Left lung (tissue), 10 donors: ENCODE measurements around the gene TENM4. TPM values are rescaled to one million over a fixed set of nuclear protein-coding genes. Genes with fewer than 3 reads are reported as not detected.

Experiments
- ATAC-seq: fragments of 200-7000 bp; cut with Tn5 transposase; one replicate; pipeline ENCODE4 v1.9.1; 2020; ENCODE audit warnings: moderate library complexity
- DNase-seq, 4 donors: peaks; one replicate each; pipeline ENCODE4 v3.0.0-alpha.2; 2013 to 2020
- H3K27ac ChIP-seq, 2 donors: fragments of 200-600 bp; sonication (generic) in 1 of 2; one replicate each; pipeline versions ENCODE4 v1.5.0 to v1.8.0; 2020 to 2021
- H3K27me3 ChIP-seq, 2 donors: fragments of 200-600 bp; sonication (generic) in 1 of 2; one replicate each; pipeline versions ENCODE4 v1.5.0 to v1.8.0; 2020 to 2021
- H3K36me3 ChIP-seq, 2 donors: fragments of 200-600 bp; sonication (generic) in 1 of 2; one replicate each; pipeline versions ENCODE4 v1.5.0 to v1.8.0; 2020 to 2021
- H3K4me1 ChIP-seq, 2 donors: fragments of 200-600 bp; one replicate each; pipeline ENCODE4 v1.8.0; 2021
- H3K4me3 ChIP-seq, 2 donors: fragments of 200-600 bp; sonication (generic) in 1 of 2; one replicate each; pipeline versions ENCODE4 v1.5.0 to v1.8.0; 2020 to 2021; ENCODE audit warnings: mild to moderate bottlenecking in 1 of 2
- H3K9me3 ChIP-seq, 2 donors: fragments of 200-600 bp; sonication (generic) in 1 of 2; one replicate each; pipeline versions ENCODE4 v1.5.0 to v1.8.0; 2020 to 2021
- intact Hi-C, 2 donors: fragments of 100-400 bp; cut with DNase I; formaldehyde crosslinking; loops; one replicate each; pipeline versions ENCODE4 v1.11.2 to v1.14.2; 2022
- polyA plus RNA-seq, 6 donors: library from polyadenylated mRNA; unstranded; fragments of 120-200 nt; gene quantifications; one replicate each; pipeline ENCODE4 v1.2.1, GENCODE V29; 2013; ENCODE audit not compliant: insufficient read length in 6 of 6
- total RNA-seq, 2 donors: library from RNA; stranded (reverse); fragmentation: NEBNext Ultra II Directional; extraction: Animal tissue kit (Norgen Biotek cat#: 25700); gene quantifications; one replicate each; pipeline ENCODE4 v1.2.1, GENCODE V29; 2021
- TF ChIP-seq, protein P1 (sequence below), 2 donors: fragments of 200-600 bp; sonication (generic) in 1 of 2; IDR thresholded peaks; one replicate each; pipeline versions ENCODE4 v1.5.0 to v1.8.0; 2021; ENCODE audit warnings: antibody characterized with exemption in 2 of 2
- donor health status: DM: no; HTN: yes; CAD: no.
- donor health status: DM: no; HTN: no; CAD: no.

Gene TENM4
- total and polyA plus RNA-seq, 8 donors, result 3.4 to 7.1 (median 5.2) TPM

DNA sequence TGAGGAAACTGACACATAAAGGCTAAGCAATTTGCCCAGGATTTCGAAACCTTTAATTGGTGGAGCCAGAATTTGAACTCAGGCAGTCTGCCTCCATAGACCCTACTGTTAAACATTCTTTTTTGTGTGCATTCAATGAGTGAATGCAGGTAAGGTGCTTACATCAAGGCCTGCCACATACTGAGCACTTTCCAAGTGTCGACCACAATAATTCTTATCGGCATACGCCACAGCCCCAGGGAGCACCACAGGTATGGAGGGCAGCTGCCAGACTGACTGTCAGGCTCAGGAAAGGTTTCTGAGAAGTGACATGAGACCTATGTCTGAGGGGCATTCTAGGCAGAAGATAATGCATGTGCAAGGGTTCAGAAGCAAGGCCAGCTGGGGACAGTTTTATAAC, 531.4 kb downstream of the TENM4 start:
- H3K27ac ChIP-seq, result no peak overlapping the region
- no peaks in the 10 kb centered on the region for H3K27me3 ChIP-seq
- TF ChIP-seq, protein P1, sequence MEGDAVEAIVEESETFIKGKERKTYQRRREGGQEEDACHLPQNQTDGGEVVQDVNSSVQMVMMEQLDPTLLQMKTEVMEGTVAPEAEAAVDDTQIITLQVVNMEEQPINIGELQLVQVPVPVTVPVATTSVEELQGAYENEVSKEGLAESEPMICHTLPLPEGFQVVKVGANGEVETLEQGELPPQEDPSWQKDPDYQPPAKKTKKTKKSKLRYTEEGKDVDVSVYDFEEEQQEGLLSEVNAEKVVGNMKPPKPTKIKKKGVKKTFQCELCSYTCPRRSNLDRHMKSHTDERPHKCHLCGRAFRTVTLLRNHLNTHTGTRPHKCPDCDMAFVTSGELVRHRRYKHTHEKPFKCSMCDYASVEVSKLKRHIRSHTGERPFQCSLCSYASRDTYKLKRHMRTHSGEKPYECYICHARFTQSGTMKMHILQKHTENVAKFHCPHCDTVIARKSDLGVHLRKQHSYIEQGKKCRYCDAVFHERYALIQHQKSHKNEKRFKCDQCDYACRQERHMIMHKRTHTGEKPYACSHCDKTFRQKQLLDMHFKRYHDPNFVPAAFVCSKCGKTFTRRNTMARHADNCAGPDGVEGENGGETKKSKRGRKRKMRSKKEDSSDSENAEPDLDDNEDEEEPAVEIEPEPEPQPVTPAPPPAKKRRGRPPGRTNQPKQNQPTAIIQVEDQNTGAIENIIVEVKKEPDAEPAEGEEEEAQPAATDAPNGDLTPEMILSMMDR (IDR thresholded peaks at IDR 0.05), result no peak
- no peaks in the 10 kb centered on the region for H3K9me3 ChIP-seq
- ATAC-seq, result no peak
- intact Hi-C loops, result no loop called here
- DNase-seq, result no peak
- H3K36me3 ChIP-seq, result no peaks in the 10 kb centered on the region
- no peaks in the 10 kb centered on the region for H3K4me1 ChIP-seq
- no peak overlapping the region for H3K4me3 ChIP-seq

GRCh38 chr11:78907636-78908035, 533.2 kb downstream of the TENM4 start:
- H3K36me3 ChIP-seq, result no peaks in the 10 kb centered on the region
- no peak overlapping the region for H3K27ac ChIP-seq
- H3K4me3 ChIP-seq, result no peak overlapping the region
- H3K9me3 ChIP-seq, result no peaks in the 10 kb centered on the region
- ATAC-seq, result peak; percentile 57
- peaks cover 0 to 10% of the 10 kb centered on the region in 2 donors for H3K27me3 ChIP-seq
- intact Hi-C loops, result no loop called here
- DNase-seq, result no peak
- TF ChIP-seq, protein P1 (IDR thresholded peaks at IDR 0.05), result no peak
- H3K4me1 ChIP-seq, result no peaks in the 10 kb centered on the region

DNA sequence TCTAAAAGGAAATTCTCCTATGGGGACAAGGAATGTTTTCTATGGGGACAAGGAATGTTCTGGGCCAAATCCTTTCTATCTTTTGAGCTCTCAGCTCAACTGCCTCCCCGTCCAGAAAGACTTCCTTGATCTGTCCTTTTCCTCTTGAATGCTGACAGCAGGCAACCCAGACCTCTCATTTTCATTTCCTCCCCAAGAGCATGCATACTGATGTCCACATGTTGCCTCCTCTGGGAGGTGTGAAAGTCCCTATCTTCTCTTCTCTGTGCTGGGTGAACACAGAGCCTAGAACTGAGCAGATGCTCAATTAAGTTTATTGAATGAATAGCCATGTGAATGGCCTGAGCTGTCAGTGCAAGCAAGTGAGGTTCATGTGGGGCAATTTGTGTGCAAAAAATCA, 534.3 kb downstream of the TENM4 start:
- no peak for ATAC-seq
- TF ChIP-seq, protein P1 (IDR thresholded peaks at IDR 0.05), result no peak

GRCh38 chr11:78905756-78906155, 535.1 kb downstream of the TENM4 start:
- no peaks in the 10 kb centered on the region for H3K9me3 ChIP-seq
- no peaks in the 10 kb centered on the region for H3K36me3 ChIP-seq
- no peak overlapping the region for H3K27ac ChIP-seq
- H3K27me3 ChIP-seq, result peaks cover 0 to 14% of the 10 kb centered on the region in 2 donors
- intact Hi-C loops, result no loop called here
- no peak for DNase-seq
- no peak for ATAC-seq
- TF ChIP-seq, protein P1 (IDR thresholded peaks at IDR 0.05), result no peak
- H3K4me1 ChIP-seq, result no peaks in the 10 kb centered on the region
- no peak overlapping the region for H3K4me3 ChIP-seq

More for the DNA sequence above, 534.3 kb downstream of the TENM4 start:
- DNase-seq, result no peak
- Histone ChIP-seq H3K4me1 (no peaks in the 10 kb centered on the region), H3K27ac (no peak overlapping the region), H3K36me3 (no peaks in the 10 kb centered on the region), H3K4me3 (no peak overlapping the region), H3K9me3 (no peaks in the 10 kb centered on the region), H3K27me3 (peaks cover 0 to 14% of the 10 kb centered on the region in 2 donors)
- intact Hi-C loops, result no loop called here

DNA sequence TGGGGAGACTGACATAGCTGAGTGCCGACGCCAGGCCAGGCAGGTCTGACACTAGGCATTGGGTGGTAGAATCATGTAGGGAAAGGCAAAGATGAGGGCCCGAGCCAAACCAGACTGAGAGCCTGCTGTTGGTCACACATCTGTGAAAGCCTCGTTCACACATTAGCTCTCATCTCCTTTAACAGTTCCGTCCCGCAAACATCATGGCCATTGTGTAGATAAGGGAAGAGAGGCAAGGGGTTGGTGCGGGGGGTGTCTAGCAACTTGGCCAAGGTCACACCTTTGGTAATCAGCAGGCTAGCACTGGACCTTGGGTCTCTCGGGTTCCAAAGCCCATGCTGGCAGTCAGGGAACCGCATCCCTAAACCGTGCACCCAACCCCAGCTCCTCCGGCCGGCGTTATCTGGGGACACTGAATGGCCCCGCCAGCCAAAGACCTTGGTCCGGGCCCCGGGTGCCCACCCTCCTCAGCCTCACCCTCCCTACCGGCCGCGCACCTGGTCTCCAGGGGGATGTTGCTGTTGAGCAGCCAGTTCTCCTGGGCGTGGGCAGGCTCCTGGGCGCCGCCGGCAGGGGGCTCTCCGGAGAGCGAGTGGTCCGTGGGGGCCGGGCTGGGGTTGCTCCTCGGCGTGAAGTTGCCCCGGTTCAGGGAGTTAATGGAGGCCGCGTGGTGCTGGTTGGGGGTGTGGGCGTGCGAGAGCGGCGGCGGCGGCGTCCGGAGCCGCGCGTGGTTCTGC, 537.9 kb downstream of the TENM4 start:
- Histone ChIP-seq H3K36me3 (no peaks in the 10 kb centered on the region), H3K27ac (no peak overlapping the region), H3K4me1 (no peaks in the 10 kb centered on the region), H3K4me3 (no peak overlapping the region), H3K27me3 (peaks cover 0 to 14% of the 10 kb centered on the region in 2 donors), H3K9me3 (no peaks in the 10 kb centered on the region)
- intact Hi-C loops, result no loop called here
- ATAC-seq (no peak), DNase-seq (peak in 1 of 4 donors; percentile 78)
- TF ChIP-seq, protein P1 (IDR thresholded peaks at IDR 0.05), result no peak
